22Rv1 (cell line): Measurements from ENCODE around the gene TPRG1L.

Experiments
- H3K27ac ChIP-seq: fragments of 450-650 bp; 2 replicates; pipeline ENCODE4 v1.5.1; 2017
- CTCF ChIP-seq: fragments of 450-650 bp; IDR thresholded peaks from 2 replicates; pipeline ENCODE4 v1.5.1; 2017; ENCODE audit warnings: mild to moderate bottlenecking
- ZFX ChIP-seq: fragments of 450-650 bp; IDR thresholded peaks from 2 replicates; pipeline ENCODE4 v1.6.1; 2017; ENCODE audit warnings: antibody characterized with exemption, borderline replicate concordance

The TPRG1L gene

GRCh38 chr1:3662080-3662671 is 37.4 kb downstream of the TPRG1L start:
- TF ChIP-seq ZFX (no peak), CTCF (no peak)
- H3K27ac ChIP-seq = no peak overlapping the region

GRCh38 chr1:3663999-3664699 is 39.3 kb downstream of the TPRG1L start:
- no peak for TF ChIP-seq ZFX
- TF ChIP-seq CTCF = no peak
- no peak overlapping the region for H3K27ac ChIP-seq

GRCh38 chr1:3664700-3665375 is 40.0 kb downstream of the TPRG1L start:
- no peak overlapping the region for H3K27ac ChIP-seq
- no peak for TF ChIP-seq ZFX
- TF ChIP-seq CTCF = no peak

- no peak for TF ChIP-seq CTCF
- TF ChIP-seq ZFX = no peak
- no peak overlapping the region for H3K27ac ChIP-seq
Measured at GRCh38 chr1:3668148-3668547, 43.3 kb downstream of the TPRG1L start.

GRCh38 chr1:3668585-3669300 is 43.9 kb downstream of the TPRG1L start:
- TF ChIP-seq ZFX (no peak), CTCF (no peak)
- no peak overlapping the region for H3K27ac ChIP-seq

- no peak overlapping the region for H3K27ac ChIP-seq
- no peak for TF ChIP-seq ZFX
Measured at GRCh38 chr1:3669421-3669821, 44.6 kb downstream of the TPRG1L start.

- no peak for TF ChIP-seq CTCF
- no peak for TF ChIP-seq ZFX
- no peak overlapping the region for H3K27ac ChIP-seq
Measured at GRCh38 chr1:3669971-3670431, 45.2 kb downstream of the TPRG1L start.
